ENCODE results near the gene SYNE2. TPM values are rescaled to one million over a fixed set of nuclear protein-coding genes. Genes with fewer than 3 reads are reported as not detected.

Gene SYNE2
- total RNA-seq, 1 donor from 2014 or later = 105 TPM

- peaks cover 3% of the 10 kb centered on the region for H3K4me1 Mint-ChIP-seq
These were observed 217.0 kb downstream of the SYNE2 start for GRCh38 chr14:64069634-64070359.

GRCh38 chr14:64074961-64075612 is 222.3 kb downstream of the SYNE2 start:
- H3K9me3 Mint-ChIP-seq = no peaks in the 10 kb centered on the region
- peaks cover 21% of the 10 kb centered on the region for H3K36me3 ChIP-seq
- peaks cover 15% of the 10 kb centered on the region for H3K4me1 ChIP-seq

More at GRCh38 chr14:64069634-64070359, 217.0 kb downstream of the SYNE2 start:
- no peak overlapping the region for H3K27ac Mint-ChIP-seq
- H3K9me3 ChIP-seq (ENCODE audit: low read depth) = no peaks in the 10 kb centered on the region
- no peak overlapping the region for H2AFZ ChIP-seq (replicated peaks)
- H3K27ac ChIP-seq = no peak overlapping the region
- H3K36me3 Mint-ChIP-seq = peaks cover 28% of the 10 kb centered on the region
- H3K4me3 ChIP-seq = no peak overlapping the region
- H3K4me3 Mint-ChIP-seq = no peak overlapping the region
- peaks cover 2% of the 10 kb centered on the region for H3K27me3 Mint-ChIP-seq (ENCODE audit: insufficient read depth, low read depth)
- no peaks in the 10 kb centered on the region for H3K27me3 ChIP-seq
- H3K4me1 ChIP-seq = peaks cover 4% of the 10 kb centered on the region
- no peak overlapping the region for H3K4me2 ChIP-seq
- no peak overlapping the region for H3K9ac ChIP-seq
- H3F3A ChIP-seq (ENCODE audit: low read depth) = no peaks in the 10 kb centered on the region
- H4K20me1 ChIP-seq (ENCODE audit: low read depth) = peaks cover 5% of the 10 kb centered on the region
- no peaks in the 10 kb centered on the region for H3K9me3 Mint-ChIP-seq
- no peaks in the 10 kb centered on the region for H3K79me2 ChIP-seq (ENCODE audit: low read depth)
- no peak for DNase-seq (ENCODE audit: low spot score)
- no peak for TF ChIP-seq CTCF (IDR thresholded peaks at IDR 0.05)
- no peak for TF ChIP-seq EZH2phosphoT487 (IDR thresholded peaks at IDR 0.05)
- no peak for TF ChIP-seq EZH2 (IDR thresholded peaks at IDR 0.05)
- peaks cover 10% of the 10 kb centered on the region for H3K36me3 ChIP-seq

DNA sequence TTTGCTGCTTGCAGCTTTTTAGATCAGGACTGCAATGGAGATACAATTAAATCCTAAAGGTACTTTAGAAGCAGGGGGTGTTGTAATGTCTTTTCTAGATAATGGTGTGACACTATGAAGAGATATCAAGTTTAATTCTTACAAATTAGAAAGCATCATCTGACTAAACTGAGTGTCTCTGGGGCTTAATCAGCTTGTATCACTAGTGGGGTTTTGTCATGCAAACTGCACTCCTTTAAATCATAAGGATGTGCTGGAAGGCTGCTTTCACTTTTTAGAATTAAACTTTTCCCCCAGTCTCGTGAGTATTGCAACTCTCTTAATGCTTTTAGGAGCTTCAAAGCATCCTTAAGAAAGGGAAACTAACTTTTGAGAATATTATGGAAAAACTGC is 222.8 kb downstream of the SYNE2 start:
- Histone ChIP-seq H3K79me2 (ENCODE audit: low read depth) (no peaks in the 10 kb centered on the region), H3F3A (ENCODE audit: low read depth) (no peaks in the 10 kb centered on the region), H4K20me1 (ENCODE audit: low read depth) (no peaks in the 10 kb centered on the region), H3K9ac (no peak overlapping the region), H3K4me1 (peaks cover 15% of the 10 kb centered on the region), H3K4me2 (peak overlapping the region; percentile 46), H3K27me3 (no peaks in the 10 kb centered on the region), H3K27ac (peak overlapping the region; percentile 6), H3K9me3 (ENCODE audit: low read depth) (no peaks in the 10 kb centered on the region), H3K36me3 (peaks cover 19% of the 10 kb centered on the region), H3K4me3 (no peak overlapping the region), H2AFZ (replicated peaks) (no peak overlapping the region)
- Mint-ChIP-seq H3K27ac (no peak overlapping the region), H3K9me3 (no peaks in the 10 kb centered on the region), H3K4me1 (peaks cover 10% of the 10 kb centered on the region), H3K27me3 (ENCODE audit: insufficient read depth, low read depth) (peaks cover 2% of the 10 kb centered on the region), H3K4me3 (no peak overlapping the region), H3K36me3 (peaks cover 40% of the 10 kb centered on the region)
- no peak for DNase-seq (ENCODE audit: low spot score)
- no peak for TF ChIP-seq CTCF (IDR thresholded peaks at IDR 0.05)

More at GRCh38 chr14:64074961-64075612, 222.3 kb downstream of the SYNE2 start:
- no peak for DNase-seq (ENCODE audit: low spot score)
- no peaks in the 10 kb centered on the region for H3K27me3 ChIP-seq
- H3K9ac ChIP-seq = no peak overlapping the region
- Mint-ChIP-seq H3K4me3 (no peak overlapping the region), H3K4me1 (peaks cover 10% of the 10 kb centered on the region), H3K27ac (peak overlapping the region; percentile 42), H3K27me3 (ENCODE audit: insufficient read depth, low read depth) (peaks cover 2% of the 10 kb centered on the region), H3K36me3 (peaks cover 34% of the 10 kb centered on the region)
- no peaks in the 10 kb centered on the region for H3K79me2 ChIP-seq (ENCODE audit: low read depth)
- peak overlapping the region; percentile 6 for H3K27ac ChIP-seq
- H3K4me2 ChIP-seq = peak overlapping the region; percentile 46
- no peaks in the 10 kb centered on the region for H3F3A ChIP-seq (ENCODE audit: low read depth)
- H4K20me1 ChIP-seq (ENCODE audit: low read depth) = no peaks in the 10 kb centered on the region
- no peaks in the 10 kb centered on the region for H3K9me3 ChIP-seq (ENCODE audit: low read depth)
- H3K4me3 ChIP-seq = no peak overlapping the region
- H2AFZ ChIP-seq (replicated peaks) = no peak overlapping the region
- TF ChIP-seq CTCF (IDR thresholded peaks at IDR 0.05) (no peak), EZH2 (IDR thresholded peaks at IDR 0.05) (no peak), EZH2phosphoT487 (IDR thresholded peaks at IDR 0.05) (no peak)

Data from neural progenitor cell (in vitro differentiated cells).